HCT116 (cell line): ENCODE data around the gene FAM3B. TPM values are rescaled to one million over a fixed set of nuclear protein-coding genes. Genes with fewer than 3 reads are reported as not detected.

Experiments used
- ATAC-seq: fragments of 200-7000 bp; cut with Tn5 transposase; 2 replicates; pipeline ENCODE4 v1.9.1; 2020; ENCODE audit warnings: mild to moderate bottlenecking, moderate library complexity
- BruUV-seq: library from RNA; stranded (reverse); fragments of 400-500 nt; replicated peaks from 2 replicates; lab custom pipeline; 2021; lab: Mats Ljungman, UMichigan
- CTCF ChIA-PET: fragments of 300-600 bp; sonication (Branson Sonifier 250); formaldehyde crosslinking; loops from one replicate; lab custom pipeline; 2021; ENCODE audit warnings: antibody characterized with exemption; lab: Charles Lee
- POLR2A ChIA-PET: fragments of 300-600, 350-600 bp; sonication (Branson Sonifier 250); formaldehyde crosslinking; loops from one replicate; lab custom pipeline; 2021; ENCODE audit warnings: antibody characterized with exemption; lab: Charles Lee
- RAD21 ChIA-PET, 2 experiments: fragments of 300-600 bp; sonication (Branson Sonifier 250); formaldehyde crosslinking; loops; one replicate each; lab custom pipeline; 2023; ENCODE audit warnings: low total read pairs in 2 of 2; ENCODE audit not compliant: uncharacterized antibody in 2 of 2, unreplicated experiment in 2 of 2, low non-redundant PET in 1 of 2; lab: Charles Lee
- DNase-seq: peaks from one replicate; pipeline ENCODE4 v3.0.0-alpha.2; 2010; ENCODE audit warnings: low read depth, low spot score
- H2AFZ ChIP-seq: fragments of 200-600 bp; shearing (Covaris generic), sonication (generic); 2 replicates; pipeline ENCODE4 v1.6.1; 2017; ENCODE audit warnings: low read depth, mixed run types, mixed read lengths, antibody characterized with exemption, low read length; ENCODE audit not compliant: poor library complexity, severe bottlenecking
- H3K27ac ChIP-seq: 2 replicates; pipeline ENCODE4 v1.5.1; 2012; ENCODE audit warnings: low read depth, low read length
- H3K27me3 ChIP-seq: fragments of 200-600 bp; sonication (generic); 2 replicates; pipeline ENCODE4 v1.6.1; 2016; ENCODE audit warnings: mixed run types, low read length, mixed read lengths; ENCODE audit not compliant: insufficient read depth
- H3K36me3 ChIP-seq, 2 experiments: fragments of 200-500 bp in 1 of 2; fragments of 200-600 bp in 1 of 2; sonication (Bioruptor generic) in 1 of 2; sonication (generic) in 1 of 2; 2 replicates each; pipeline versions ENCODE4 v1.5.1 to v1.6.1; 2014 to 2016; ENCODE audit warnings: low read length in 2 of 2, inconsistent platforms in 1 of 2, mixed read lengths in 1 of 2, mixed run types in 1 of 2; ENCODE audit not compliant: insufficient read depth in 2 of 2, control insufficient read depth in 1 of 2
- H3K4me1 ChIP-seq, 2 experiments: fragments of 200-600 bp in 1 of 2; sonication (generic) in 1 of 2; 2 replicates each; pipeline versions ENCODE4 v1.5.1 to v1.6.1; 2012 to 2017; ENCODE audit warnings: low read length in 2 of 2, inconsistent platforms in 1 of 2, mild to moderate bottlenecking in 1 of 2, mixed read lengths in 1 of 2, mixed run types in 1 of 2, moderate library complexity in 1 of 2; ENCODE audit not compliant: insufficient read depth in 2 of 2, control insufficient read depth in 1 of 2
- H3K4me2 ChIP-seq: fragments of 200-600 bp; sonication (generic); 2 replicates; pipeline ENCODE4 v1.6.1; 2017; ENCODE audit warnings: mixed run types, low read length, mixed read lengths
- H3K4me3 ChIP-seq, 2 experiments: fragments of 200-600 bp in 1 of 2; sonication (generic) in 1 of 2; replicated peaks in 1 of 2; 2 replicates each; pipeline ENCODE4 v1.5.1; 2011 to 2016; ENCODE audit warnings: low read length in 2 of 2, control low read depth in 1 of 2, low read depth in 1 of 2, mild to moderate bottlenecking in 1 of 2, mixed read lengths in 1 of 2, mixed run types in 1 of 2
- H3K79me2 ChIP-seq: fragments of 200-600 bp; sonication (generic); 2 replicates; pipeline ENCODE4 v1.6.1; 2017; ENCODE audit warnings: mild to moderate bottlenecking, mixed run types, low read length, moderate library complexity, mixed read lengths; ENCODE audit not compliant: insufficient read depth
- H3K9ac ChIP-seq: fragments of 200-600 bp; sonication (generic); 2 replicates; pipeline ENCODE4 v1.6.1; 2016; ENCODE audit warnings: low read length, mixed read lengths
- H3K9me2 ChIP-seq: fragments of 200-600 bp; sonication (generic), shearing (Covaris generic); 2 replicates; pipeline ENCODE4 v1.6.1; 2017; ENCODE audit warnings: mixed run types, mild to moderate bottlenecking, moderate library complexity; ENCODE audit not compliant: insufficient read depth
- H3K9me3 ChIP-seq, 2 experiments: fragments of 200-500 bp in 1 of 2; fragments of 200-600 bp in 1 of 2; sonication (Bioruptor generic) in 1 of 2; sonication (generic) in 1 of 2; 2 replicates each; pipeline ENCODE4 v1.6.1; 2014 to 2017; ENCODE audit warnings: low read length in 2 of 2, mixed read lengths in 2 of 2, inconsistent platforms in 1 of 2, low read depth in 1 of 2, mild to moderate bottlenecking in 1 of 2, mixed run types in 1 of 2, moderate library complexity in 1 of 2; ENCODE audit not compliant: control insufficient read depth in 1 of 2, insufficient read depth in 1 of 2
- H4K20me1 ChIP-seq: fragments of 200-600 bp; sonication (generic), shearing (Covaris generic); 2 replicates; pipeline ENCODE4 v1.6.1; 2017; ENCODE audit warnings: mixed run types, mild to moderate bottlenecking, moderate library complexity; ENCODE audit not compliant: insufficient read depth
- CBX3 ChIP-seq: IDR thresholded peaks from 2 replicates; pipeline ENCODE4 v1.6.1; 2012; ENCODE audit warnings: low read depth
- CEBPB ChIP-seq: IDR thresholded peaks from 2 replicates; pipeline ENCODE4 v1.6.1; 2012; ENCODE audit warnings: low read depth
- EGR1 ChIP-seq: IDR thresholded peaks from 2 replicates; pipeline ENCODE4 v1.6.1; 2012; ENCODE audit warnings: low read depth
- ELF1 ChIP-seq: IDR thresholded peaks from 2 replicates; pipeline ENCODE4 v1.6.1; 2012; ENCODE audit warnings: low read depth, borderline replicate concordance
- EZH2phosphoT487 ChIP-seq: fragments of 200-600 bp; IDR thresholded peaks from 2 replicates; pipeline ENCODE4 v1.6.1; 2018; ENCODE audit warnings: antibody characterized with exemption, borderline replicate concordance
- POLR2A ChIP-seq: IDR thresholded peaks from 2 replicates; pipeline ENCODE4 v1.7.0; 2011; ENCODE audit warnings: borderline replicate concordance; ENCODE audit not compliant: insufficient read depth, insufficient read length; ENCODE audit errors: extremely low read depth
- SIN3A ChIP-seq: IDR thresholded peaks from 2 replicates; pipeline ENCODE4 v1.6.1; 2012; ENCODE audit warnings: low read depth
- YY1 ChIP-seq: IDR thresholded peaks from 2 replicates; pipeline ENCODE4 v1.6.1; 2011; ENCODE audit warnings: low read length, low read depth, moderate library complexity, mild to moderate bottlenecking; ENCODE audit not compliant: insufficient replicate concordance; ENCODE audit errors: extremely low read depth
- ZNF274 ChIP-seq: fragments of 200-500 bp; sonication (Bioruptor generic); IDR thresholded peaks from 2 replicates; pipeline ENCODE4 v1.6.1; 2014; ENCODE audit warnings: mild to moderate bottlenecking, low read depth, low read length, inconsistent platforms
- intact Hi-C: fragments of 100-400 bp; cut with micrococcal nuclease; formaldehyde crosslinking; loops from 2 replicates; pipeline ENCODE4 v1.10.0; 2022
- total RNA-seq: library from RNA; stranded (reverse); gene quantifications from one replicate; pipeline ENCODE4 v1.2.1, GENCODE V29; 2021; ENCODE audit not compliant: unreplicated experiment
- TF ChIP-seq, protein P1 (sequence below), 3 experiments: fragments of 200-600 bp in 1 of 3; sonication (generic) in 1 of 3; IDR thresholded peaks in 2 of 3; conservative IDR thresholded peaks in 1 of 3; 2 replicates each; pipeline ENCODE4 v1.5.1; 2012 to 2017; ENCODE audit warnings: low read depth in 2 of 3, low read length in 2 of 3, antibody characterized with exemption in 1 of 3, borderline replicate concordance in 1 of 3, control low read depth in 1 of 3, mild to moderate bottlenecking in 1 of 3, mixed read lengths in 1 of 3, mixed run types in 1 of 3, moderate library complexity in 1 of 3; ENCODE audit not compliant: insufficient read depth in 1 of 3
- TF ChIP-seq, protein P2 (sequence below): IDR thresholded peaks from 2 replicates; pipeline ENCODE4 v1.6.1; 2012

The FAM3B gene
- total RNA-seq, 1 experiment from 2014 or later, result not detected

DNA sequence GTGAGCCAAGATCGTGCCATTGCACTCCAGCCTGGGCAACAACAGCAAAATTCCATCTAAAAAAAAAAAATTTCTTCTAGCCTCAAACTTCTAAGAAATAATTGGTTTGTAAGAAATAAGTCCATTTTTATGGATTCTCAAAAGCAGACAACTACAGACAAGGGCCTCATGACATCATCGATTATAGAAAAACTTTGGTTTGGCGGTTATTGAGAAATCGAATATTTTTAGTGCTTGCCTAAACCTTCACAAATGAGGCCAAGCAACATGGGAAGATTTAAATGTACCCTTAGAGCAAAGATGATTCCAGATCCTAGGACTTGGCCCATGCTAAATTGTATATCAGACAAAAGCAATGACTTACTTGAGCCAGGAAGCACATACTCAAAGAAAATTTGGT, 81.7 kb downstream of the FAM3B start:
- CTCF ChIA-PET, result no interaction called here
- intact Hi-C loops, result no loop called here

DNA sequence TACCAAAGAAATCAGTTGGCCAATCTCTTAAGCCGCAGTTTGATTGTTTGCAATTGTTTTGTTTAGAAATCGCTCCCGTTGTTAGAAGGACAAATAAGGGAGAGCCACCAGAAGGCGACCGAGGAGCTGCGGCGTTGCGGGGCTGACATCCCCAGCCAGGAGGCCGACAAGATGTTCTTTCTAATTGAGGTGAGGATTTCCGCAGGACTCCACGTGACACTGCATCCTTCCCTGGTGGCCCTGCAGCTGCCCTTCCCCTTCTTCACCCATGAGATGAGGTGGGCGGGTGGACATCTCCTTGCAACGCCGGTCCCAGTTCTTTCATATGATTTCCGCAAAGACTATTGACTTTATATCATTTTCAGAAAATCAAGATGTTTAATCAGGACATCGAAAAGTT, 82.2 kb downstream of the FAM3B start:
- POLR2A ChIA-PET, result no interaction called here
- Histone ChIP-seq H3K4me1 (no peaks in the 10 kb centered on the region), H3K9me3 (no peaks in the 10 kb centered on the region), H3K4me3 (no peak overlapping the region), H4K20me1 (no peaks in the 10 kb centered on the region), H3K9me2 (no peaks in the 10 kb centered on the region), H2AFZ (no peak overlapping the region), H3K27me3 (peaks cover 65% of the 10 kb centered on the region), H3K79me2 (no peaks in the 10 kb centered on the region), H3K9ac (no peak overlapping the region), H3K36me3 (no peaks in the 10 kb centered on the region), H3K4me2 (no peak overlapping the region), H3K27ac (no peak overlapping the region)
- TF ChIP-seq EGR1, result no peak
- TF ChIP-seq, protein P1, sequence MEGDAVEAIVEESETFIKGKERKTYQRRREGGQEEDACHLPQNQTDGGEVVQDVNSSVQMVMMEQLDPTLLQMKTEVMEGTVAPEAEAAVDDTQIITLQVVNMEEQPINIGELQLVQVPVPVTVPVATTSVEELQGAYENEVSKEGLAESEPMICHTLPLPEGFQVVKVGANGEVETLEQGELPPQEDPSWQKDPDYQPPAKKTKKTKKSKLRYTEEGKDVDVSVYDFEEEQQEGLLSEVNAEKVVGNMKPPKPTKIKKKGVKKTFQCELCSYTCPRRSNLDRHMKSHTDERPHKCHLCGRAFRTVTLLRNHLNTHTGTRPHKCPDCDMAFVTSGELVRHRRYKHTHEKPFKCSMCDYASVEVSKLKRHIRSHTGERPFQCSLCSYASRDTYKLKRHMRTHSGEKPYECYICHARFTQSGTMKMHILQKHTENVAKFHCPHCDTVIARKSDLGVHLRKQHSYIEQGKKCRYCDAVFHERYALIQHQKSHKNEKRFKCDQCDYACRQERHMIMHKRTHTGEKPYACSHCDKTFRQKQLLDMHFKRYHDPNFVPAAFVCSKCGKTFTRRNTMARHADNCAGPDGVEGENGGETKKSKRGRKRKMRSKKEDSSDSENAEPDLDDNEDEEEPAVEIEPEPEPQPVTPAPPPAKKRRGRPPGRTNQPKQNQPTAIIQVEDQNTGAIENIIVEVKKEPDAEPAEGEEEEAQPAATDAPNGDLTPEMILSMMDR (IDR thresholded peaks at IDR 0.05 in 2 of 3, conservative IDR thresholded peaks at IDR 0.05 in 1 of 3; ENCODE audit: borderline replicate concordance in 1 of 3, insufficient read depth in 1 of 3, low read depth in 2 of 3, low read length in 2 of 3), result no peak
- no peak for TF ChIP-seq YY1
- TF ChIP-seq POLR2A, result no peak
- TF ChIP-seq CEBPB, result no peak
- TF ChIP-seq ZNF274, result no peak
- no peak for TF ChIP-seq CBX3
- TF ChIP-seq EZH2phosphoT487, result no peak
- TF ChIP-seq ELF1, result no peak
- intact Hi-C loops, result no loop called here
- CTCF ChIA-PET, result no interaction called here
- BruUV-seq, result no TSS peak
- ATAC-seq, result no peak
- RAD21 ChIA-PET, result no interaction called here
- DNase-seq, result no peak

More for the DNA sequence above, 81.7 kb downstream of the FAM3B start:
- no peaks in the 10 kb centered on the region for H3K9me2 ChIP-seq
- TF ChIP-seq SIN3A, result no peak
- TF ChIP-seq, protein P2, sequence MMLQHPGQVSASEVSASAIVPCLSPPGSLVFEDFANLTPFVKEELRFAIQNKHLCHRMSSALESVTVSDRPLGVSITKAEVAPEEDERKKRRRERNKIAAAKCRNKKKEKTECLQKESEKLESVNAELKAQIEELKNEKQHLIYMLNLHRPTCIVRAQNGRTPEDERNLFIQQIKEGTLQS, result no peak
- no peak for TF ChIP-seq YY1
- DNase-seq (no peak), ATAC-seq (no peak)
- no peaks in the 10 kb centered on the region for H4K20me1 ChIP-seq
- ChIA-PET RAD21 (no interaction called here), POLR2A (no interaction called here)
- no peaks in the 10 kb centered on the region for H3K79me2 ChIP-seq
- H3K27me3 ChIP-seq, result peaks cover 67% of the 10 kb centered on the region
- no peaks in the 10 kb centered on the region for H3K4me1 ChIP-seq
- no peak overlapping the region for H3K4me2 ChIP-seq
- no peak overlapping the region for H3K4me3 ChIP-seq
- H3K27ac ChIP-seq, result no peak overlapping the region
- H3K36me3 ChIP-seq, result no peaks in the 10 kb centered on the region
- no TSS peak for BruUV-seq
- H2AFZ ChIP-seq, result no peak overlapping the region
- no peak overlapping the region for H3K9ac ChIP-seq
- no peaks in the 10 kb centered on the region for H3K9me3 ChIP-seq
